ENCODE measurements around the gene ZBTB7C.

- no peak for TF ChIP-seq CTCF (IDR thresholded peaks at IDR 0.05)
- TF ChIP-seq POLR2A (IDR thresholded peaks at IDR 0.05) = no peak
Observed at GRCh38 chr18:48010264-48010663, 398.9 kb downstream of the ZBTB7C start.

Measured in body of pancreas (tissue), 4 donors.